HepG2 (cell line): ENCODE measurements around the gene CABLES2. TPM values are rescaled to one million over a fixed set of nuclear protein-coding genes. Genes with fewer than 3 reads are reported as not detected.

ENCODE experiments used
- CBX2 ChIP-seq, 2 experiments: fragments of 200-600 bp in 1 of 2; sonication (generic); formaldehyde crosslinking in 1 of 2; IDR thresholded peaks; 2 replicates each; pipeline versions ENCODE4 v1.7.0 to v1.8.1; 2018 to 2022; ENCODE audit warnings: low read depth in 2 of 2, low read length in 1 of 2, mild to moderate bottlenecking in 1 of 2, missing genetic modification reagents in 1 of 2
- CENPT ChIP-seq: sonication (generic); formaldehyde crosslinking; IDR thresholded peaks from 2 replicates; pipeline ENCODE4 v1.8.0; 2022; ENCODE audit warnings: low read depth, mild to moderate bottlenecking, moderate library complexity, missing genetic modification reagents
- ELF4 ChIP-seq: sonication (generic); formaldehyde crosslinking; IDR thresholded peaks from 2 replicates; pipeline ENCODE4 v1.5.0; 2020; ENCODE audit warnings: missing genetic modification reagents, mild to moderate bottlenecking, moderate library complexity, borderline replicate concordance
- GLI4 ChIP-seq: sonication (generic); formaldehyde crosslinking; IDR thresholded peaks from 2 replicates; pipeline ENCODE4 v1.5.1; 2020; ENCODE audit warnings: missing genetic modification reagents, mild to moderate bottlenecking, moderate library complexity, borderline replicate concordance
- HHEX ChIP-seq: IDR thresholded peaks from 2 replicates; pipeline ENCODE4 v1.6.1; 2016; ENCODE audit warnings: control low read depth
- HNRNPH1 ChIP-seq: fragments of 200-400 bp; formaldehyde crosslinking; optimal IDR thresholded peaks from 2 replicates; pipeline ENCODE3; 2017; ENCODE audit warnings: mild to moderate bottlenecking, low read depth, low read length
- NPAS2 ChIP-seq: sonication (generic); formaldehyde crosslinking; IDR thresholded peaks from 2 replicates; pipeline ENCODE4 v1.8.0; 2022; ENCODE audit warnings: mild to moderate bottlenecking, missing genetic modification reagents, borderline replicate concordance
- POGK ChIP-seq: sonication (generic); formaldehyde crosslinking; conservative IDR thresholded peaks from 2 replicates; pipeline ENCODE4 v1.8.0; 2022; ENCODE audit warnings: mild to moderate bottlenecking, moderate library complexity, missing genetic modification reagents
- RARG ChIP-seq: sonication (generic); formaldehyde crosslinking; IDR thresholded peaks from 2 replicates; pipeline ENCODE4 v1.4.0; 2020; ENCODE audit warnings: low read depth, mild to moderate bottlenecking, missing genetic modification reagents
- SKIL ChIP-seq: sonication (generic); formaldehyde crosslinking; IDR thresholded peaks from 2 replicates; pipeline ENCODE4 v1.8.0; 2022; ENCODE audit warnings: missing genetic modification reagents, mild to moderate bottlenecking, moderate library complexity, borderline replicate concordance
- XBP1 ChIP-seq: sonication (generic); formaldehyde crosslinking; IDR thresholded peaks from 2 replicates; pipeline ENCODE4 v1.5.0; 2020; ENCODE audit warnings: missing genetic modification reagents
- ZFP82 ChIP-seq: sonication (generic); formaldehyde crosslinking; IDR thresholded peaks from 2 replicates; pipeline ENCODE4 v1.5.1; 2020; ENCODE audit warnings: mild to moderate bottlenecking, missing genetic modification reagents, borderline replicate concordance
- ZNF121 ChIP-seq: sonication (generic); formaldehyde crosslinking; IDR thresholded peaks from 2 replicates; pipeline ENCODE4 v1.5.0; 2020; ENCODE audit warnings: mild to moderate bottlenecking, missing genetic modification reagents
- ZNF260 ChIP-seq: sonication (generic); formaldehyde crosslinking; IDR thresholded peaks from 2 replicates; pipeline ENCODE4 v1.4.0; 2020; ENCODE audit warnings: missing genetic modification reagents, low read depth, mild to moderate bottlenecking, borderline replicate concordance
- ZNF652 ChIP-seq: IDR thresholded peaks from 2 replicates; pipeline ENCODE4 v1.6.1; 2016; ENCODE audit warnings: low read depth, borderline replicate concordance
- ZNF710 ChIP-seq: sonication (generic); formaldehyde crosslinking; IDR thresholded peaks from 2 replicates; pipeline ENCODE4 v1.5.0; 2020; ENCODE audit warnings: mild to moderate bottlenecking, missing genetic modification reagents, borderline replicate concordance
- polyA plus RNA-seq, 8 experiments: library from polyadenylated mRNA; depleted of rRNA in 3 of 8; stranded (reverse) in 7 of 8; unstranded in 1 of 8; fragments of >200 nt; fragmentation: Illumina TruSeq in 4 of 8; extraction: Trizol in 4 of 8; gene quantifications; 2 replicates each; pipeline versions ENCODE4 v1.2.1 to v1.2.3, GENCODE V29; 2011 to 2016; ENCODE audit warnings: low read depth in 4 of 8, missing spikeins in 1 of 8, mixed read lengths in 1 of 8; ENCODE audit not compliant: insufficient read depth in 1 of 8
- total RNA-seq, 5 experiments: library from RNA; depleted of rRNA; stranded (reverse); fragments of >200 nt; fragmentation: Illumina TruSeq; extraction: Trizol; gene quantifications; 2 replicates each; pipeline ENCODE4 v1.2.3, GENCODE V29; 2016; ENCODE audit warnings: low read depth in 1 of 5
- TF ChIP-seq, protein P1 (sequence below): sonication (generic); formaldehyde crosslinking; IDR thresholded peaks from 2 replicates; pipeline ENCODE4 v1.5.0; 2020; ENCODE audit warnings: mild to moderate bottlenecking, missing genetic modification reagents
- TF ChIP-seq, protein P2 (sequence below): sonication (generic); formaldehyde crosslinking; IDR thresholded peaks from 2 replicates; pipeline ENCODE4 v1.5.0; 2020; ENCODE audit warnings: missing genetic modification reagents

The CABLES2 gene
- total and polyA plus RNA-seq, 2 of the 13 experiments (the other 11 are each of a cell fraction or from before 2014, with no cell fraction given) = 5.2 to 9.7 TPM

GRCh38 chr20:62374331-62375152 lies 32.5 kb downstream of the CABLES2 start (continued):
- TF ChIP-seq, protein P1, sequence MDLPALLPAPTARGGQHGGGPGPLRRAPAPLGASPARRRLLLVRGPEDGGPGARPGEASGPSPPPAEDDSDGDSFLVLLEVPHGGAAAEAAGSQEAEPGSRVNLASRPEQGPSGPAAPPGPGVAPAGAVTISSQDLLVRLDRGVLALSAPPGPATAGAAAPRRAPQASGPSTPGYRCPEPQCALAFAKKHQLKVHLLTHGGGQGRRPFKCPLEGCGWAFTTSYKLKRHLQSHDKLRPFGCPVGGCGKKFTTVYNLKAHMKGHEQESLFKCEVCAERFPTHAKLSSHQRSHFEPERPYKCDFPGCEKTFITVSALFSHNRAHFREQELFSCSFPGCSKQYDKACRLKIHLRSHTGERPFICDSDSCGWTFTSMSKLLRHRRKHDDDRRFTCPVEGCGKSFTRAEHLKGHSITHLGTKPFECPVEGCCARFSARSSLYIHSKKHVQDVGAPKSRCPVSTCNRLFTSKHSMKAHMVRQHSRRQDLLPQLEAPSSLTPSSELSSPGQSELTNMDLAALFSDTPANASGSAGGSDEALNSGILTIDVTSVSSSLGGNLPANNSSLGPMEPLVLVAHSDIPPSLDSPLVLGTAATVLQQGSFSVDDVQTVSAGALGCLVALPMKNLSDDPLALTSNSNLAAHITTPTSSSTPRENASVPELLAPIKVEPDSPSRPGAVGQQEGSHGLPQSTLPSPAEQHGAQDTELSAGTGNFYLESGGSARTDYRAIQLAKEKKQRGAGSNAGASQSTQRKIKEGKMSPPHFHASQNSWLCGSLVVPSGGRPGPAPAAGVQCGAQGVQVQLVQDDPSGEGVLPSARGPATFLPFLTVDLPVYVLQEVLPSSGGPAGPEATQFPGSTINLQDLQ (CRISPR knock-in tag) = no peak
- TF ChIP-seq RARG (no peak), HHEX (CRISPR knock-in tag) (no peak), ELF4 (CRISPR knock-in tag) (no peak), ZNF260 (CRISPR knock-in tag) (no peak), ZFP82 (no peak), ZNF121 (CRISPR knock-in tag) (no peak), GLI4 (CRISPR knock-in tag) (no peak), CBX2 (IDR thresholded peaks at IDR 0.05; ENCODE audit: low read depth, low read length) (no peak), CBX2 (CRISPR knock-in tag; IDR thresholded peaks at IDR 0.05; ENCODE audit: low read depth) (no peak), ZNF710 (no peak; the same call in none of the 2 replicates), HNRNPH1 (no peak), XBP1 (CRISPR knock-in tag) (no peak), NPAS2 (no peak), CENPT (CRISPR knock-in tag) (no peak; the same call in 1 of the 2 replicates), SKIL (CRISPR knock-in tag) (no peak), ZNF652 (CRISPR knock-in tag) (no peak), POGK (CRISPR knock-in tag) (no peak)
- TF ChIP-seq, protein P2, sequence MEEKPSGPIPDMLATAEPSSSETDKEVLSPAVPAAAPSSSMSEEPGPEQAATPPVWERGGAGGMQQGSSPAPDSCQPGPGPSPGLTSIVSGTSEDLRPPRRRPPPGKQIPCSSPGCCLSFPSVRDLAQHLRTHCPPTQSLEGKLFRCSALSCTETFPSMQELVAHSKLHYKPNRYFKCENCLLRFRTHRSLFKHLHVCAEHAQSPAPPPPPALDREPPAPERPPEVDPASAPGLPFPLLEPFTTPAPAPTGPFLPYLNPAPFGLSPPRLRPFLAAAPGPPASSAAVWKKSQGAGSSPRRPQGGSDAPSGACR = no peak
